ENCODE results near the gene TYW1B.

DNA sequence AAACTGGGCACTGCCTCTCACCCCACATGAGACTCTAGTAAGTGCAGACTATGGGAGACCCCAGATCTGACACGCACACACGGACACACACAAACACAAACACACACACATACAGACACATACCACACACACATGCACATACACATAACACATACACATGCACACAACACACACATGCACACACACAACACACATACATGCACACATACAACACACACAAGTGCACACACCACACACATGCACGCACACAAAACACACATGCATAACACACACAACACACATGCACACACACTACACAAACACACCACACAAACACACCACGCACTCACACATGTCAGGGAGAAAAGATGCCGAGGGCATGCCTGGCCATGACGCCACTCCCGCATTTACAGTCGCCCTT is 205.5 kb downstream of the TYW1B start:
- TF ChIP-seq SIN3A (IDR thresholded peaks at IDR 0.05; ENCODE audit: borderline replicate concordance, insufficient read depth, low read length): no peak
- TF ChIP-seq TAF1 (IDR thresholded peaks at IDR 0.05; ENCODE audit: borderline replicate concordance, insufficient read depth, low read length): no peak
- TF ChIP-seq POLR2AphosphoS5 (IDR thresholded peaks at IDR 0.05; ENCODE audit: low read depth, low read length): no peak
- TF ChIP-seq, protein P1, sequence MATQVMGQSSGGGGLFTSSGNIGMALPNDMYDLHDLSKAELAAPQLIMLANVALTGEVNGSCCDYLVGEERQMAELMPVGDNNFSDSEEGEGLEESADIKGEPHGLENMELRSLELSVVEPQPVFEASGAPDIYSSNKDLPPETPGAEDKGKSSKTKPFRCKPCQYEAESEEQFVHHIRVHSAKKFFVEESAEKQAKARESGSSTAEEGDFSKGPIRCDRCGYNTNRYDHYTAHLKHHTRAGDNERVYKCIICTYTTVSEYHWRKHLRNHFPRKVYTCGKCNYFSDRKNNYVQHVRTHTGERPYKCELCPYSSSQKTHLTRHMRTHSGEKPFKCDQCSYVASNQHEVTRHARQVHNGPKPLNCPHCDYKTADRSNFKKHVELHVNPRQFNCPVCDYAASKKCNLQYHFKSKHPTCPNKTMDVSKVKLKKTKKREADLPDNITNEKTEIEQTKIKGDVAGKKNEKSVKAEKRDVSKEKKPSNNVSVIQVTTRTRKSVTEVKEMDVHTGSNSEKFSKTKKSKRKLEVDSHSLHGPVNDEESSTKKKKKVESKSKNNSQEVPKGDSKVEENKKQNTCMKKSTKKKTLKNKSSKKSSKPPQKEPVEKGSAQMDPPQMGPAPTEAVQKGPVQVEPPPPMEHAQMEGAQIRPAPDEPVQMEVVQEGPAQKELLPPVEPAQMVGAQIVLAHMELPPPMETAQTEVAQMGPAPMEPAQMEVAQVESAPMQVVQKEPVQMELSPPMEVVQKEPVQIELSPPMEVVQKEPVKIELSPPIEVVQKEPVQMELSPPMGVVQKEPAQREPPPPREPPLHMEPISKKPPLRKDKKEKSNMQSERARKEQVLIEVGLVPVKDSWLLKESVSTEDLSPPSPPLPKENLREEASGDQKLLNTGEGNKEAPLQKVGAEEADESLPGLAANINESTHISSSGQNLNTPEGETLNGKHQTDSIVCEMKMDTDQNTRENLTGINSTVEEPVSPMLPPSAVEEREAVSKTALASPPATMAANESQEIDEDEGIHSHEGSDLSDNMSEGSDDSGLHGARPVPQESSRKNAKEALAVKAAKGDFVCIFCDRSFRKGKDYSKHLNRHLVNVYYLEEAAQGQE (IDR thresholded peaks at IDR 0.05; ENCODE audit: insufficient read depth in 1 of 2, low read depth in 2 of 2, low read length in 2 of 2): no peak
- TF ChIP-seq FOXP2 (optimal IDR thresholded peaks at IDR 0.05; ENCODE audit: borderline replicate concordance, extremely low read depth, extremely low read length, insufficient read depth): no peak

All from PFSK-1 (cell line).